Loucy (cell line): ENCODE data around the gene GPR78.

ENCODE experiments used
- H2AFZ ChIP-seq: fragments of 200-600 bp; sonication (generic); 2 replicates; pipeline ENCODE4 v1.6.0; 2016; ENCODE audit warnings: antibody characterized with exemption, mild to moderate bottlenecking, low read length, moderate library complexity
- H3F3A ChIP-seq: fragments of 200-600 bp; 2 replicates; pipeline ENCODE4 v1.6.0; 2016; ENCODE audit warnings: antibody characterized with exemption, low read depth, mild to moderate bottlenecking
- H3K27me3 ChIP-seq: fragments of 200-600 bp; sonication (generic); 2 replicates; pipeline ENCODE4 v1.6.1; 2014; ENCODE audit warnings: low read length, mild to moderate bottlenecking; ENCODE audit not compliant: insufficient read depth, poor library complexity, severe bottlenecking
- H3K36me3 ChIP-seq: fragments of 200-600 bp; sonication (generic); 2 replicates; pipeline ENCODE4 v1.6.1; 2016; ENCODE audit warnings: low read length; ENCODE audit not compliant: insufficient read depth
- H3K4me1 ChIP-seq: fragments of 200-600 bp; sonication (generic); 2 replicates; pipeline ENCODE4 v1.5.1; 2014; ENCODE audit warnings: low read length, mild to moderate bottlenecking; ENCODE audit not compliant: insufficient read depth, poor library complexity, severe bottlenecking
- H3K4me2 ChIP-seq: fragments of 200-600 bp; sonication (generic); 2 replicates; pipeline ENCODE4 v1.6.0; 2014; ENCODE audit warnings: antibody characterized with exemption, low read length, low read depth, mild to moderate bottlenecking; ENCODE audit not compliant: poor library complexity, severe bottlenecking
- H3K4me3 ChIP-seq: fragments of 200-600 bp; sonication (generic); 2 replicates; pipeline ENCODE4 v1.5.1; 2014; ENCODE audit warnings: low read length, mild to moderate bottlenecking, mixed read lengths; ENCODE audit not compliant: poor library complexity, severe bottlenecking
- H3K79me2 ChIP-seq: fragments of 200-600 bp; sonication (generic); 2 replicates; pipeline ENCODE4 v1.6.1; 2014; ENCODE audit warnings: low read length; ENCODE audit not compliant: insufficient read depth
- H3K9ac ChIP-seq: fragments of 200-600 bp; sonication (generic); 2 replicates; pipeline ENCODE4 v1.6.0; 2014; ENCODE audit warnings: mild to moderate bottlenecking, low read depth, low read length, moderate library complexity; ENCODE audit not compliant: poor library complexity, severe bottlenecking
- H3K9me2 ChIP-seq: fragments of 200-600 bp; sonication (generic); replicated peaks from 2 replicates; pipeline ENCODE4 v1.6.1; 2016; ENCODE audit warnings: low read depth, low read length, mixed read lengths
- H3K9me3 ChIP-seq: fragments of 200-600 bp; sonication (generic); 2 replicates; pipeline ENCODE4 v1.6.1; 2014; ENCODE audit warnings: mild to moderate bottlenecking, antibody characterized with exemption, low read length, low read depth; ENCODE audit not compliant: insufficient read depth
- H4K20me1 ChIP-seq: fragments of 200-600 bp; sonication (generic); 2 replicates; pipeline ENCODE4 v1.6.0; 2014; ENCODE audit warnings: antibody characterized with exemption, low read length, mild to moderate bottlenecking; ENCODE audit not compliant: insufficient read depth, poor library complexity, severe bottlenecking
- EZH2phosphoT487 ChIP-seq: fragments of 200-600 bp; IDR thresholded peaks from 2 replicates; pipeline ENCODE4 v1.6.1; 2018; ENCODE audit warnings: antibody characterized with exemption, mild to moderate bottlenecking, moderate library complexity, borderline replicate concordance
- TF ChIP-seq, protein P1 (sequence below): fragments of 200-600 bp; sonication (generic); conservative IDR thresholded peaks from 2 replicates; pipeline ENCODE4 v1.5.1; 2014; ENCODE audit warnings: mild to moderate bottlenecking, antibody characterized with exemption, low read length

GPR78 gene

GRCh38 chr4:8600686-8601085 lies 20.5 kb downstream of the GPR78 start:
- H3K9me2 ChIP-seq, result no peaks in the 10 kb centered on the region
- no peak overlapping the region for H3K4me3 ChIP-seq
- no peaks in the 10 kb centered on the region; the same call in 1 of the 2 replicates for H3K9me3 ChIP-seq
- H3K4me1 ChIP-seq, result no peaks in the 10 kb centered on the region
- H3K36me3 ChIP-seq, result no peaks in the 10 kb centered on the region
- H2AFZ ChIP-seq, result no peak overlapping the region
- no peaks in the 10 kb centered on the region for H3F3A ChIP-seq
- H3K27me3 ChIP-seq, result no peaks in the 10 kb centered on the region
- H3K79me2 ChIP-seq, result no peaks in the 10 kb centered on the region
- no peaks in the 10 kb centered on the region for H4K20me1 ChIP-seq
- no peak for TF ChIP-seq EZH2phosphoT487
- TF ChIP-seq, protein P1, sequence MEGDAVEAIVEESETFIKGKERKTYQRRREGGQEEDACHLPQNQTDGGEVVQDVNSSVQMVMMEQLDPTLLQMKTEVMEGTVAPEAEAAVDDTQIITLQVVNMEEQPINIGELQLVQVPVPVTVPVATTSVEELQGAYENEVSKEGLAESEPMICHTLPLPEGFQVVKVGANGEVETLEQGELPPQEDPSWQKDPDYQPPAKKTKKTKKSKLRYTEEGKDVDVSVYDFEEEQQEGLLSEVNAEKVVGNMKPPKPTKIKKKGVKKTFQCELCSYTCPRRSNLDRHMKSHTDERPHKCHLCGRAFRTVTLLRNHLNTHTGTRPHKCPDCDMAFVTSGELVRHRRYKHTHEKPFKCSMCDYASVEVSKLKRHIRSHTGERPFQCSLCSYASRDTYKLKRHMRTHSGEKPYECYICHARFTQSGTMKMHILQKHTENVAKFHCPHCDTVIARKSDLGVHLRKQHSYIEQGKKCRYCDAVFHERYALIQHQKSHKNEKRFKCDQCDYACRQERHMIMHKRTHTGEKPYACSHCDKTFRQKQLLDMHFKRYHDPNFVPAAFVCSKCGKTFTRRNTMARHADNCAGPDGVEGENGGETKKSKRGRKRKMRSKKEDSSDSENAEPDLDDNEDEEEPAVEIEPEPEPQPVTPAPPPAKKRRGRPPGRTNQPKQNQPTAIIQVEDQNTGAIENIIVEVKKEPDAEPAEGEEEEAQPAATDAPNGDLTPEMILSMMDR, result no peak
- H3K4me2 ChIP-seq, result no peak overlapping the region
- H3K9ac ChIP-seq, result no peak overlapping the region

DNA sequence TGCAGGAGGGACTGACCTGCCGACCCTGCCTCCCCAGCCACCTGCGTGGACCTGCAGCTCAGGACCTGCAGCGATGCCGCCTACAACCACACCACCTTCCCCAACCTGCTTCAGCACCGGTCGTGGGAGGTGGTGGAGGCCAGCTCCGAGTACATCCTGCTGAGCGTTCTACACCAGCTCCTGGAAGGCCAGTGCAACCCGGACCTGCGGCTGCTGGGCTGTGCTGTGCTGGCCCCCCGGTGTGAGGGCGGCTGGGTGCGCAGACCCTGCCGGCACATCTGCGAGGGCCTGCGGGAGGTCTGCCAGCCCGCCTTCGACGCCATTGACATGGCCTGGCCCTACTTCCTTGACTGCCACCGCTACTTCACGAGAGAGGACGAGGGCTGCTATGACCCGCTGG lies 20.9 kb downstream of the GPR78 start:
- H3K4me1 ChIP-seq, result no peaks in the 10 kb centered on the region

GRCh38 chr4:8601556-8601955 lies 21.4 kb downstream of the GPR78 start:
- no peaks in the 10 kb centered on the region for H3K79me2 ChIP-seq
- no peak overlapping the region for H2AFZ ChIP-seq
- no peaks in the 10 kb centered on the region for H3F3A ChIP-seq
- no peak overlapping the region for H3K4me3 ChIP-seq
- H3K9ac ChIP-seq, result no peak overlapping the region
- H3K27me3 ChIP-seq, result no peaks in the 10 kb centered on the region
- H3K36me3 ChIP-seq, result no peaks in the 10 kb centered on the region
- no peaks in the 10 kb centered on the region for H3K9me2 ChIP-seq
- H3K4me1 ChIP-seq, result no peaks in the 10 kb centered on the region
- no peaks in the 10 kb centered on the region for H4K20me1 ChIP-seq
- H3K4me2 ChIP-seq, result no peak overlapping the region
- TF ChIP-seq, protein P1, result no peak
- TF ChIP-seq EZH2phosphoT487, result no peak
- H3K9me3 ChIP-seq, result no peaks in the 10 kb centered on the region; the same call in 1 of the 2 replicates

More for the DNA sequence above, 20.9 kb downstream of the GPR78 start:
- no peak overlapping the region for H3K4me3 ChIP-seq
- no peaks in the 10 kb centered on the region for H3K79me2 ChIP-seq
- no peak for TF ChIP-seq EZH2phosphoT487
- TF ChIP-seq, protein P1, result no peak
- H2AFZ ChIP-seq, result no peak overlapping the region
- no peaks in the 10 kb centered on the region; the same call in 1 of the 2 replicates for H3K9me3 ChIP-seq
- no peak overlapping the region for H3K4me2 ChIP-seq
- H4K20me1 ChIP-seq, result no peaks in the 10 kb centered on the region
- H3K9me2 ChIP-seq, result no peaks in the 10 kb centered on the region
- no peaks in the 10 kb centered on the region for H3F3A ChIP-seq
- no peaks in the 10 kb centered on the region for H3K36me3 ChIP-seq
- H3K9ac ChIP-seq, result no peak overlapping the region
- H3K27me3 ChIP-seq, result no peaks in the 10 kb centered on the region
